Breast epithelium (tissue), 4 donors: ENCODE data around the gene NCBP3. TPM values are rescaled to one million over a fixed set of nuclear protein-coding genes. Genes with fewer than 3 reads are reported as not detected.

Source experiments
- DNase-seq, 2 donors: peaks; one replicate each; pipeline ENCODE4 v3.0.0-alpha.2; 2019; ENCODE audit warnings: low spot score in 2 of 2
- H3K27ac ChIP-seq, 2 donors: fragments of 200-600 bp; sonication (generic) in 1 of 2; one replicate each; pipeline ENCODE4 v1.5.1; 2016 to 2019; ENCODE audit warnings: mild to moderate bottlenecking in 1 of 2
- H3K27me3 ChIP-seq, 2 donors: fragments of 200-600 bp; sonication (generic) in 1 of 2; one replicate each; pipeline versions ENCODE4 v1.5.1 to v1.6.0; 2017 to 2019; ENCODE audit warnings: control low read depth in 1 of 2, mild to moderate bottlenecking in 1 of 2
- H3K36me3 ChIP-seq: fragments of 200-600 bp; one replicate; pipeline ENCODE4 v1.5.1; 2019
- H3K4me1 ChIP-seq, 2 donors: fragments of 200-600 bp; sonication (generic); one replicate each; pipeline ENCODE4 v1.5.1; 2016 to 2019; ENCODE audit warnings: control low read depth in 1 of 2
- H3K4me3 ChIP-seq, 3 donors: fragments of 200-600 bp; sonication (generic); 1 replicate in 2 of 3; 2 replicates in 1 of 3; pipeline ENCODE4 v1.5.1; 2016 to 2019; ENCODE audit warnings: mild to moderate bottlenecking in 3 of 3, moderate library complexity in 2 of 3
- H3K9me3 ChIP-seq, 2 donors: fragments of 200-600 bp; sonication (generic) in 1 of 2; one replicate each; pipeline ENCODE4 v1.5.1; 2016 to 2019; ENCODE audit warnings: control low read depth in 1 of 2
- CTCF ChIP-seq, 3 donors: fragments of 450-650 bp; IDR thresholded peaks; one replicate each; pipeline ENCODE4 v1.5.1; 2016 to 2017; ENCODE audit warnings: antibody characterized with exemption in 3 of 3, mild to moderate bottlenecking in 3 of 3, moderate library complexity in 3 of 3
- POLR2A ChIP-seq: fragments of 450-650 bp; IDR thresholded peaks from one replicate; pipeline ENCODE4 v1.6.1; 2016; ENCODE audit warnings: antibody characterized with exemption, mild to moderate bottlenecking, moderate library complexity
- POLR2AphosphoS5 ChIP-seq, 3 donors: sonication (generic); formaldehyde crosslinking; IDR thresholded peaks; one replicate each; pipeline ENCODE4 v1.6.1; 2017; ENCODE audit warnings: antibody characterized with exemption in 3 of 3
- intact Hi-C: fragments of 100-400 bp; cut with DNase I; formaldehyde crosslinking; loops from one replicate; pipeline ENCODE4 v1.15.1; 2023; ENCODE audit warnings: low total_unique reads
- total RNA-seq, 3 donors: library from RNA; depleted of rRNA; stranded (reverse); fragments of >200 nt; gene quantifications; one replicate each; pipeline ENCODE4 v1.1.0, GENCODE V29; 2016

Gene NCBP3
- total RNA-seq, 3 donors from 2014 or later: 21.6 to 34.1 (median 25.9) TPM

GRCh38 chr17:3780986-3781385 lies 65.1 kb downstream of the NCBP3 start:
- Histone ChIP-seq H3K4me1 (no peaks in the 10 kb centered on the region), H3K36me3 (no peaks in the 10 kb centered on the region), H3K27me3 (no peaks in the 10 kb centered on the region), H3K27ac (no peak overlapping the region), H3K4me3 (no peak overlapping the region), H3K9me3 (no peaks in the 10 kb centered on the region)
- no peak for DNase-seq
- TF ChIP-seq POLR2AphosphoS5 (IDR thresholded peaks at IDR 0.05): no peak
- intact Hi-C loops: no loop called here

- H3K27me3 ChIP-seq: no peaks in the 10 kb centered on the region
- no peak overlapping the region for H3K27ac ChIP-seq
- no peaks in the 10 kb centered on the region for H3K4me1 ChIP-seq
- H3K4me3 ChIP-seq: no peak overlapping the region
- intact Hi-C loops: no loop called here
- TF ChIP-seq CTCF (IDR thresholded peaks at IDR 0.05): no peak
- no peak for TF ChIP-seq POLR2AphosphoS5 (IDR thresholded peaks at IDR 0.05)
- no peak for TF ChIP-seq POLR2A
- H3K9me3 ChIP-seq: no peaks in the 10 kb centered on the region
- DNase-seq: no peak
- H3K36me3 ChIP-seq: no peaks in the 10 kb centered on the region
Observed at GRCh38 chr17:3777366-3778120, 68.5 kb downstream of the NCBP3 start.

GRCh38 chr17:3773966-3774365 lies 72.1 kb downstream of the NCBP3 start:
- TF ChIP-seq CTCF (IDR thresholded peaks at IDR 0.05) (no peak), POLR2AphosphoS5 (IDR thresholded peaks at IDR 0.05) (no peak), POLR2A (no peak)
- Histone ChIP-seq H3K36me3 (no peaks in the 10 kb centered on the region), H3K4me3 (no peak overlapping the region), H3K27me3 (no peaks in the 10 kb centered on the region), H3K4me1 (no peaks in the 10 kb centered on the region), H3K9me3 (no peaks in the 10 kb centered on the region), H3K27ac (no peak overlapping the region)
- DNase-seq: no peak
- intact Hi-C loops: no loop called here

GRCh38 chr17:3773511-3773910 lies 72.5 kb downstream of the NCBP3 start:
- no peaks in the 10 kb centered on the region for H3K9me3 ChIP-seq
- no peak overlapping the region for H3K4me3 ChIP-seq
- no peaks in the 10 kb centered on the region for H3K36me3 ChIP-seq
- H3K27ac ChIP-seq: no peak overlapping the region
- TF ChIP-seq CTCF (IDR thresholded peaks at IDR 0.05): no peak
- no peak for TF ChIP-seq POLR2AphosphoS5 (IDR thresholded peaks at IDR 0.05)
- no peak for TF ChIP-seq POLR2A
- no peak for DNase-seq
- no peaks in the 10 kb centered on the region for H3K27me3 ChIP-seq
- intact Hi-C loops: no loop called here
- no peaks in the 10 kb centered on the region for H3K4me1 ChIP-seq

- H3K27ac ChIP-seq: no peak overlapping the region
- DNase-seq: no peak
- H3K4me3 ChIP-seq: no peak overlapping the region
- H3K4me1 ChIP-seq: no peaks in the 10 kb centered on the region
- TF ChIP-seq CTCF (IDR thresholded peaks at IDR 0.05): no peak
- no peak for TF ChIP-seq POLR2AphosphoS5 (IDR thresholded peaks at IDR 0.05)
- no peak for TF ChIP-seq POLR2A
- no peaks in the 10 kb centered on the region for H3K27me3 ChIP-seq
- intact Hi-C loops: no loop called here
- no peaks in the 10 kb centered on the region for H3K9me3 ChIP-seq
- no peaks in the 10 kb centered on the region for H3K36me3 ChIP-seq
Observed at GRCh38 chr17:3772764-3773163, 73.3 kb downstream of the NCBP3 start.
